Raji (cell line): ENCODE results near the gene RAPGEF2.

Source experiments
- POLR2A ChIP-seq: IDR thresholded peaks from 2 replicates; pipeline ENCODE4 v1.6.1; 2011; ENCODE audit warnings: low read depth, low read length, control low read depth; ENCODE audit not compliant: insufficient read depth

RAPGEF2 gene

DNA sequence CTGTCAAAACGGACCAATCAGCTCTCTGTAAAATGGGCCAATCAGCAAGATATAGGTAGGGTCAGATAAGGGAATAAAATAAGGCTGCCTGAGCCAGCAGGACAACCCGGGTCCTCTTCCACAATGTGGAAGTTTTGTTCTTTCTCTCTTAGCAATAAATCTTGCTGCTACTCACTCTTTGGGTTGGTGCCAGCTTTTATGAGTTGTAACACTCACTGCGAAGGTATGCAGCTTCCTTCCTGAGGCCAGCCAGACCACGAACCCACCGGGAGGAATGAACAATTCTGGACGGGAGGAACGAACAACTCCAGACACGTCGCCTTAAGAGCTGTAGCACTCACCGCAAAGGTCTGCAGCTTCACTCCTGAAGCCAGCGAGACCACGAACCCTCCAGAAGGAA is 287.8 kb downstream of the RAPGEF2 start:
- TF ChIP-seq POLR2A, result no peak

DNA sequence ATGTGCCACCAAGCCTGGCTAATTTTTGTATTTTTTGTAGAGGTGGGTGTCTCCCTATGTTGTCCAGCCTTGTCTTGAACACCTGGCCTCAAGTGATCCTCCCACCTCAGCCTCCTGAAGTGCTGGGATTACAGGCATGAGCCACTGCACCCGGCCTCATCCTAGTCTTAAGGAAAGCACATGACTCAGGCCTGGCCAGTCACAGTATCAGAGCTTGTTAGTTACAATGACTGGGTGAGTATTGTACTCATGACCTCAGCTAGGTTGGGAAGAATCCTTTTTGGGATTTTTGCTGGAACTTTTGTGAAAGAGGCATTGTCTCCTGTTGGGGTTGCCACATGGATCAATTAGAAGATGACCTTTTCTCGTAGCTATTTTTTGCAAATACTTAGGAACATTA is 292.8 kb downstream of the RAPGEF2 start:
- no peak for TF ChIP-seq POLR2A

DNA sequence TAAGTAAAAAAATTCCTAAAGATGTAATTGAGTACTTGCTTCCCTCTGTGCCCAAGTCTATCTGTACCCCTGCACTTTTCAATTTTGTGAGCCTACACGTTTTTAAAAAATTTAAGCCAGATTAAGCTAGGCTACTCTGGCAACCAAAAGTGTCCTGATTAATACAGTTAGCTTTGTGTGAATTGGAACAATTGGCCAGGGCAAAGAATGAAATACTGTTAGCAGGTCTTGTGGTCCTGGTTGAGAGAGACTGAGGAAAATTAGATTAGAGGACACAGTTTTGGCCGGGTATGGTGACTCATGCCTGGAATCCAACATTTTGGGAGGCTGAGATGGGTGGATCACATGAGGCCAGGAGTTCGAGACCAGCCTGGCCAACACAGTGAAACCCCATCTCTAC is 293.3 kb downstream of the RAPGEF2 start:
- no peak for TF ChIP-seq POLR2A

DNA sequence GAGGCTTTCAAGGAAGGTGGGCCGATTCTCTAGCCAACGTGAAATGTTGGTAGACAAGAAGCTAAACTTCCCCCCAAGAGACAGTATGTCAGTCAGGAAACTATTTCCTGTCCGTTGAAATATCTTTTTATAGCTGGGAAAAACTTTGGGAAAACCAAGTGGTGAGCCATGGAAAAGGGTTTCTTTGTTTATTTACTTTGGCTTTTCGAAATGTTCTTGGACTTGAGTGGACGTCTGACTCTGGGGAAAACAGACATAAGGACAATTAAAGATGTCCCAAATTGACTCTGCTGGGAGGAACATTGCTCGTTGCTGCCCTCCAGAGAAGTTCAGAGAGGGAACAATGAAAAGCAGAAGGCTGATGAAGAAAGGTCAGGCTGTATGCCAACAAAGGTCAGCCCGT is 295.4 kb downstream of the RAPGEF2 start:
- TF ChIP-seq POLR2A, result no peak

DNA sequence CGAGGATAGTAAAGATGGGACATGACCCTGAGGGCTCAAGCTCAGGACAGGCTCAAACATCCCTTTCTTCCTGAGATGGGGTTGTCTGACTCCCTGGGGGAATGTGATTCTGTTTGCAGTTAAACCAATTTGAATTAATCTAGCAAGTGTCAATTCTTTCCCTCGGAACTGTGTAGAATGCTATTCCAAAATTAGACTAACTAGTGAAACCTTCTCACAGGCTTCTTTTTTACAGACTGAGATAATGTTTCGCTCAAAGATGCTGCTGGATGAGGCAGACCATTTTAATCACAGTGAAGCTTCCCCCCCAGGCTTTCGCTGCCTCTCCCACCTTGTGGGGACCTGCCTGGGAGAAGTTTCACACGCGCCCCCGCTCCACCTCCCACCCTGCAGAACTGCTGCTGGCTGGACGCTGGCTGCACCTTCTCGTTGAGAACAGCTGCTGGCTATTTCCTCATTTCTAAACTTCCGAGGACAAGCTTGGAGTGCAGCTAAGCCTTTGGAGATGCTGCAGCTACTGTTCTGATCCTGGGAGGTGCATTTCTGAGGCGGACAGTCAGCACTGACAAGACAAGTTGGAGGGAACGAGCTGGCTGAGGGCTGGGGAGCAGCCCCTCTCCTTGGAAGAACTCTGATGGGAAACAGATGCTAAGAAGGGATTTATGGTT is 297.8 kb downstream of the RAPGEF2 start:
- TF ChIP-seq POLR2A, result no peak

DNA sequence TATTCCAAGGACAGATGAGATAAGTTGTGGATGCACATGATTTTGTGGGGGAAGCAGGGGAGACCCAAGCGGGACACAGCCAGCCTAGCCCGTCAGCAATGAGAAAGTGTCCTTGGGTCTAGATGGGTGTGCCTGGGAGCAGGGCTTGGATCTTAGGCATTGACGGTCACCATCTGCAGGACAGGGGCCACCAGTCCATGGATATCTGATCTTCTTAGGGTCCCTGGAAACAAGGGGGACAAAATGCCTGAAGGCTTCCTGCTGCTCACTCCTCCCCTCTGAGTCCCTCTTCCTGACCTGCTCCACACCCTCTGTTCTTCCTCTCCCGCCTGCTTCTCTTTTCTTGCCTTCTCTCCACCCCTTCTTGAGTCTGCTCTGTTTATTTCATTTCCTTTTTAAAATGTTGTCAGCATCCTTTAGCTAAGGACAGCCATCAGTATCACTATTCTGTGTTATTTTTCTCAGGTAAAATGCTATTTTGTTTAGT is 298.4 kb downstream of the RAPGEF2 start:
- TF ChIP-seq POLR2A, result no peak

DNA sequence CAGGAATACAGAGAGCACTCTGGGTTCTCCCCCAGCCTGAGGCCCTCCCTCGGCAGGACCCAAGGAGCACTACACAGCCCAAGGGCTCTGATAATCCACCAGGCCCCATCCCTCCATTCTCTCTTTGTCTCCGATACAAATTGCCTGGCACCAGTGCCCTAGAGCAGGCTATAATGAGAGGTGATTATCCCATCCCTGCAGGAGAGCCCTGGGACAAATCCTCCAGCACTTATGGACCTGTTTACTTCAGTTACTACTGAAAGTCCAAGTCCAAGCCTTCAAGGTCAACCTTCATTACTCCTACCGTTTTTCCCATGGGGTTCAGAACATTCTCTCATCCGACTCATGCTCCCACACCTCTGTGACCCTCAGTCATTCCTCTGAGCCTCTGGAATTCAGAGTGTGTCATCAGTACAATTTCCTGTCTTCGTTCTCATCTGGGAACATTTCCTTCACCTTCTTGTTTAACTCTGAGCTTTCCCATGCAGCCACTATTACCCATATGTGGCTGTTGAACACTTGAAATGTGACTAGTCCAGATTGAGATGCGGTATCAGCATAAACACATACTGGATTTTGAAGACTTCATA is 299.0 kb downstream of the RAPGEF2 start:
- TF ChIP-seq POLR2A, result no peak
